ENCODE measurements around the gene NPTX2.

The NPTX2 gene

DNA sequence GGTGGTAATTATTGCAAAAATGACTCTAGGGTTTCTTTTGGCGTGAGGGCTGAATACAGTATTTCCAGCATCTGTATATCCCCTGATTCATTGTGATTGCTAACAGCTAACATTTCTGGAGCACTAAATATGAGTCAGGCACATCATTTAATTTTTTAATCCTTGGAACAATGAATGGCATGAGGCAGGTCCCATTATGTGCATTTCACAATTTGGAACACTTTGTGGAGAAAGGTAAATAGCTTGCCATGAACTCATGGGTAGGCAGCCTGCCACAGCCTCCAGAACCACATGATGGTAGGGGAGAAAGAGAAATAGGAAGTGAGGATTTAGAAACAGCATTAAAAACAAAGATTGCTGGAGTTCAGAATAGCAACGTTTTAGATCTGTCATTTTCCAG is 1.7 kb downstream of the NPTX2 start:
- no peak for DNase-seq (ENCODE audit: low read depth in 2 of 2)

DNA sequence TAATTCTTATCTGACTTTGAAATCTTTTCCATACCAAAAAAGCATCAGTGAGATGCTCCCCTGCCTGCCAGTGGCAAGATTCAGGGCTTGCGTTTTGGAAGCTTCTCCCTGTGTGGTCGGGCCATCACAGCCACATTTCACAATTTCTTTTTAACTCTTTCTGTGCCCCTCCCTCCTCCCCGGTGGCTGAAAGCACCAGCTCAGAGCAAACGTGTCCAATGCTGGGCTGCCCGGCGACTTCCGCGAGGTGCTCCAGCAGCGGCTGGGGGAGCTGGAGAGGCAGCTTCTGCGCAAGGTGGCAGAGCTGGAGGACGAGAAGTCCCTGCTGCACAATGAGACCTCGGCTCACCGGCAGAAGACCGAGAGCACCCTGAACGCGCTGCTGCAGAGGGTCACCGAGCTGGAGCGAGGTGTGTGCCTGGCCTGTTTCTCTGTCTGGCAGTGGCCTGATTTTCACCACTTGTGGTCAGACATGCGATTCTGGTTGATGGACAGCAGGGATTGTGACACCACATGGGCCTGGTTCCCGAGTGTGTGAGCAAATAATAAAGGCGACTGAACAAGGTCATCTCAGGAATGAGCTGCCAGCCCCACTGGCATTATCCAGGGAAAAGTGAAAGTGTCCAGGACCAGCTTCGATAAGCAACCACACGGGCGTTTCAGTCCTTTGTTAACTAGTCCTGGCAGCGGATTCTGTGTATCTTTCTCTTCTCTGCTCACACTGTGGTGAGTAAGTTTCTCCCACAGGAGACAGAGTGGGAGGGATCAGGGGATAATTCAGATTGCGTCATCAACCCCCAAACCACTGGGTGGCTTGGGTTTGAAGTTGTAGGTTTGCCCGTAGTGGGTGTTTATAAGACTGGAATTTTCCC is 2.6 kb downstream of the NPTX2 start:
- no peak for DNase-seq (ENCODE audit: low read depth in 2 of 2)

DNA sequence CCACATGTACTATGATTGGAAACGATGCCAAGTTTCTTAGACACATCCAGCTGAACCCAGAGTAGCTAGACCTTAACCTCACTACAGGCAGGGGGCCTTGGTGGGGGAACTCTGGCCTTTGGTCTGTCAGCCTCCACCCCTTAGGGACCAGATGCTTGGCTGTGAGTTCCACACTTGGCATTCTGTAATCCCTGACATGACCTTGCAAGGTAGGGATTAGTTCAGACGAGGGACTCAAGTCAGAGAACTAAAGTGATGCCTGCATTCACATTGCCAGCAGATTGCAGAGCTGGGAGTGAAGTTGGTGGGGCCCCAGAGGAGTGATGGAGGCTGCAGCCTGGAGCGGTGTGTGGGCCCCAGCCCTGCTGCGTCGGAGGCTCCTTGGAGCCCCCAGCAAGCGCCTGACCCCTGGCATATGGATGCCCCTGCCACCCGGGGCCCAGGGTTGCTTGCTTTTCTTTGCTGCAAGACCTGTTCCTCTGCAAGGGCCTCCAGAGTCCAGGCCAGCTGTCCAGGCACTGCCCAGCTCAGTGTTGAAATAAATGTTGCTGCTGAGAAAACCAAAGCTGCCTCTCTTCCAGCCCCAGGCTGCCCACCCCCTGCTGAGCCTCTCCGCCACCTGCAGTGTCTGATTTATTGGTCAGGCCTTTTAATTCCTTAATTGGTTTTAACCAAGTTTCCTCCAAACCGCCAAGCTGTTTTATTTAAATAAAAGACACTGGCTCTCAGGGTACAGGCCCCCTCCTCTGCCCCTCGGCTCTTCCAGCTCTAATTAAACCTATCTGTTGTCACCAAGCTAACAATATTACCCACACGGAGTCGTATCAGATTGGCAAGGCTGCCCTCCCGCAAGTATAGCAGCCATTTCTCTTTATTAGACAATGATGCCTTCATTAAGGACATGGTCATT is 4.7 kb downstream of the NPTX2 start:
- DNase-seq (ENCODE audit: low read depth in 2 of 2): no peak

DNA sequence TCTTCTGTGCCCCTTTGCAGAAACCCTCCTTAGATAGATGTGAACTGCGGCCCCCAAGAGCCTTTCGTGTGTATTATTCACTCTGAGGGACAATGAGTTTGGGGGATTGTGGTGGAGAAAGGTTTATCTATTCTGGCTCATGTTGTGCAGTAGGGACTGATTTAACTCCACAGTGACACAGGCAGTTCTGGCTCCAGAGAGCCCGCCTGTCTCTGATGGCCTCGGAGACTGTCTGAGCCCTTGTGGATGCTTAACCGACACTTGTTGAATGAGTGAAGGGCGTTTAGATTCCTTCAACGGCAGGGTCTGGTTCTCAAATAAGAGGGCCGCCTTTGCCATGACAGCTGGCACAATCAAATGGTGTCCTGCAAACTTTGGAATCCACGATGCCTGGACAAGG is 5.8 kb downstream of the NPTX2 start:
- no peak for DNase-seq (ENCODE audit: low read depth in 2 of 2)

DNA sequence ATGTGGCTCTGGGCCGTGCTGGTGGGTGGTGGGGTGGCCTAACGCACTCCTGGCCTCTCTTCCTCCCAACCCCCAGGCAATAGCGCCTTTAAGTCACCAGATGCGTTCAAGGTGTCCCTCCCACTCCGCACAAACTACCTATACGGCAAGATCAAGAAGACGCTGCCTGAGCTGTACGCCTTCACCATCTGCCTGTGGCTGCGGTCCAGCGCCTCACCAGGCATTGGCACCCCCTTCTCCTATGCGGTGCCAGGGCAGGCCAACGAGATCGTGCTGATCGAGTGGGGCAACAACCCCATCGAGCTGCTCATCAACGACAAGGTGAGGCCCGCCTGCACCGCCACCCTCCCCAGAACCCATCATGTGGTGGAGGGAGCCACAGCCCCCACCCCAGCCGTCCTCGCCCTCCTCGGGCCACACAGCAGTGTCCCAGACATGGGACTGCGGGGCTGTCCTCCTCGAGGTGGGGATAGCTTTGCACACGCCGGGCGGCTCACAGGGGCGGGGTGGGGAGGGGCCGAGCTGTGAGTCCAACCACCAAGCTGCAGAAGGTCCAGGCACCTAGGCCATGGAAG is 7.8 kb downstream of the NPTX2 start:
- DNase-seq (ENCODE audit: low read depth in 2 of 2): no peak

DNA sequence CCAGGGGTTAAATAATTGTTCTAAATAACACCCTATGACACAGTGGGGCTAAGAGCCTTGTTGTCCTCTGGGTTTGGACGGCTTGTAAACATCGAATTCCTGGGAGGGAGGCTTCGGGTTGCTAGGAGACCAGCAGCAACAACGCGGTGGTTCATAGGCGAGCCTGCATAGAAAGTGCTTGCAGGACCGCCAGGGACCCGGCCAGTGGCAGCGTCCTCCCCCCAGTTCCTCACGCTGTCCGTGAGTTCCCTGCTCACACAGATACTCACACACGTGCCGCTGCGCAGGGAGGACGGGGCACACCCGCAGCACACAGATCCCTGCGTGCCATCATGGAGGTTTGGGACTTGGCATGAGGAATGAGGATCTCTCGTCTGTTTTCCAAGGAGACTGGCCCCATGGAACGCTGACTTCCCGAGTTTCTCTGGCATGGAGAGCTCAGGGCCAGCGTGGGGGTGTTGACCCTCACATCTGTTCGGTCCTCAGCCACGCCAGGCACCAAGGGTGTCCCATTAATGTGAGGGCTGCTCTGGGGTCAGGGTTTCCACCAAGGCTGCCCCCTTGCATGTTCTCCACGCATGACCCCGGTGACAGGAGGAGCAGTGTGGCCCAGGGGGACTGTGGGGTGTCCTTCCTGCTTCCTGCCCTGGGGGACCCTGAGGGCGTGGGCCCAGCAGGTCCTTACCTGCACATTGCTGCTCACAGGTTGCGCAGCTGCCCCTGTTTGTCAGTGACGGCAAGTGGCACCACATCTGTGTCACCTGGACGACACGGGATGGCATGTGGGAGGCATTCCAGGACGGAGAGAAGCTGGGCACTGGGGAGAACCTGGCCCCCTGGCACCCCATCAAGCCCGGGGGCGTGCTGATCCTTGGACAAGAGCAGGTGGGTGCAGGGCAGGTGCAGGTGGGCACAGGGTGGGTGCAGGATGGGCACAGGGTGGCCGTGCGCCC is 9.7 kb downstream of the NPTX2 start:
- DNase-seq (ENCODE audit: low read depth in 2 of 2): no peak

DNA sequence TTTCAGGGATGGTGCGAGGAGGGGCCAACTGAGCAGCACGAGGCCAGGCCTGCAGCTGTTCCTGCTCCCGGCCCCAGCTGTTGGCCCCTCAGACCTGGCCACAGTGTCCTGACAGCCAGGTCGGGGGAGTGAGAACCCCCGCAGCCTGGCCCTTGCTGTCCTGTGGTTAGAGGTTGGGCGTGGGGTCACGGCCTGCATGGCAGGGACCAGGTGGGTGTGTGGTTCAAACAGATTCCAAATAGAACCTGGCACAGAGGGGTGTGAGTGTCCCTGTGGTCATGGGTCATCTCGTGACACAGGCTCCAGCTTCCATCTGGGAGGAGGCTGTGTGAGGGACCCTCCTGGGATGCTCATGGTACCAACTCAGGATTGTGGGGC is 10.3 kb downstream of the NPTX2 start:
- DNase-seq (ENCODE audit: low read depth in 2 of 2): no peak

DNA sequence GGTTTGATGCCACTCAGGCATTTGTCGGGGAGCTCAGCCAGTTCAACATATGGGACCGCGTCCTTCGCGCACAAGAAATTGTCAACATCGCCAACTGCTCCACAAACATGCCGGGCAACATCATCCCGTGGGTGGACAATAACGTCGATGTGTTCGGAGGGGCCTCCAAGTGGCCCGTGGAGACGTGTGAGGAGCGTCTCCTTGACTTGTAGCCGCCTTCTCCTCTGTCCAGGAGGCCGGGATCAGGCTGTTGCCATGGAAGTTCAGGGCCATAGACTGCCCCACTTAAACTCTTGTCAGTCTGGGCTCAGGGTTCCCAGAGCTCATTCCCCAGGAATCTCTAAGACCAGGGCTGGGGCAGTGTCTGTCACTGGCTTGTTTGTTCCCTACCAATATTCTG is 11.3 kb downstream of the NPTX2 start:
- DNase-seq (ENCODE audit: low read depth in 2 of 2): no peak

DNA sequence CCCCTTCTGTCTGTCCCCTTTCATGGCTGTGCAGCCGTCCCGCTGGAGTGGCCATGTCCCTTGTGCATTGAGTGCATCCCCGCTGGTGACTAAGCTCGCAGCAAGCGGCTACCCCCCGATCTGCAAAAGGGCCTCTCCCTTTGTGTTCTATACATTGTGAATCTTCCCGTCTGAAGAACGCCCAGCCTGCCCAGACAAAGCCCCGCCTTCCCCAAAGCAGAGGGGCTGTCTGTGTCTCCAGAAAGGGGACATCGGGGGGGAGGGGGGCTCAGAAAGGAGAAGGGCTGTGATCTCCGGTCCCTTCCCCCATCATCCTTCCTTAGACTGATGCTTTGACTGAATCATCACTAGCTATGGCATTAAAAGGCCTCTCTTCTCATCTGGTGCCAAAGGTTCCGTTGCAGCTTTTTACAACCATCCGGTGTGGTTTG is 11.9 kb downstream of the NPTX2 start:
- no peak for DNase-seq (ENCODE audit: low read depth in 2 of 2)

DNA sequence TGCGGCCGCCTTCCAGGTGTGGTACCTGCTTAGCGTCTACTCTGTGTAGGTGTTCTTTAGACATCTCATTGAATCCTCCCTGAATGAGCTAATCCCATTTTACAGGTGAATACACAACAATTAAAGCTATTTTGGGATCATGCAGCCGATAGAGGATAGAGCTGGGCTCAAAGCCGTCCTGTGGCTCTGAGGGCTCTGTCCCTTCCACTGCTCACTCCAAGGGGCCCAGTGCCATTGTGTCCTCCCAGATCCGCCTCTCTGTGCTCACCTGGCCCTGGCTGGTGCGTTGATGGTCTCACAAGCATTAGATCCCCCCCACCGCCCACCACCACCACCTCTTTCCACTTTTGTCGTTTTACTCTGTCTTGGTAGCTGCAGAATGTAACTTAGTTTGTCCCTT is 13.1 kb downstream of the NPTX2 start:
- no peak for DNase-seq (ENCODE audit: low read depth in 2 of 2)

DNA sequence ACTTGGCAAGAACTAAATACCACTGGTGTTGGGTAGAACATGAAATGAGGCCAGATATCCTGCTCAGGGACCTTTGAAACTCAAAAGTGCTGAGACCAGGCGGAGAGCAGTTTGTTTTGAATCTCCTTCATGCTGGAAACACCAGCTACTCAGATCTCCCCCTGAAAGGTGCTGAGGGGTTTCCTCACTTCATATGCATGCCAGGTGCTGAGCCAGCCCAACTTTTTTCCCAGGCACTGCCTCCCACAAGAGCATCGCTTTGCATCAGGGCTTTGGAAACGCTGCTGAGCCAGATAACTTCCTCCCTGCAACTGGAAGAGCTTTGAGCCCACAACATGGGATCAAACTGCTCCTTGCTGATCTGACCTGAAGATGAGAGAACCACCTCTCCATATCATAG is 13.7 kb downstream of the NPTX2 start:
- no peak for DNase-seq (ENCODE audit: low read depth in 2 of 2)

DNA sequence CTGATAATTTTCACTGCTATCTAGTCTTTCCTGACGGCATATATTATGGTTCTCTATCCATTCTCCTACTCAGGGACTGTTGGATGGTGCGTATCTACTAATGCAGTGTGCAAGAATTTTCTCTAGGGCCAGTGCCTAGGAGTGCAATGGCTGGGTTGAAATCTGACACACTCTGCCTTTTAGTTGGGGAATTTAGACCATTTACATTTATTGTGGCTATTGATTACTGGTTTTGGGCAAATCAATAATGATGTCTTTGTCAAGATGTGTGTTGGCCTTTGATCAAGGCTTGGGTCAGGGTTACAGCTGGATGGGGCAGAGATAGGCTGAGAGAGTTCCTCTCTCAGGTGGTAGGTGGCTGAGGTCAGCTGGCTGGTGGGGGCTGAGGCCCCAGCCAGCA is 21.8 kb downstream of the NPTX2 start:
- no peak for DNase-seq (ENCODE audit: low read depth in 2 of 2)

DNA sequence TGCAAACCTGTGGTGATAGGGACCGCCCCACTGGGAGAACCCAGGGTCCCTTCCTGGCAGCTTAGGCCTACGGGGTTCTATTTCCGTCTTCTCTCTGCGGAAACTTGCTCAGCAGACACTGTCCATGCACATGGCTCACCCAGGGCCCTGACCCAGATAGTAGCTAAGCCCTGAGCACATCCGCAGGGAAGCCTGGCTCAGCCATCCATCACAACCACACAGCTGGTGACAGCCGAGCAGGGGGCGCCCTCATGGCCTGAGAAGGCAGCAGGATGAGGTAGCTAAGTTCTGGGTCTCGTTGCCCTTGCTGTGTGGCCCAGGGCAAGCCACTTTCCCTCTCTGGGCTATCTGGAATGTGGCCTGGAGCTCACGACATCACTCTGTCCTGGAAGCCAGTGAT is 23.3 kb downstream of the NPTX2 start:
- no peak for DNase-seq (ENCODE audit: low read depth in 2 of 2)

DNA sequence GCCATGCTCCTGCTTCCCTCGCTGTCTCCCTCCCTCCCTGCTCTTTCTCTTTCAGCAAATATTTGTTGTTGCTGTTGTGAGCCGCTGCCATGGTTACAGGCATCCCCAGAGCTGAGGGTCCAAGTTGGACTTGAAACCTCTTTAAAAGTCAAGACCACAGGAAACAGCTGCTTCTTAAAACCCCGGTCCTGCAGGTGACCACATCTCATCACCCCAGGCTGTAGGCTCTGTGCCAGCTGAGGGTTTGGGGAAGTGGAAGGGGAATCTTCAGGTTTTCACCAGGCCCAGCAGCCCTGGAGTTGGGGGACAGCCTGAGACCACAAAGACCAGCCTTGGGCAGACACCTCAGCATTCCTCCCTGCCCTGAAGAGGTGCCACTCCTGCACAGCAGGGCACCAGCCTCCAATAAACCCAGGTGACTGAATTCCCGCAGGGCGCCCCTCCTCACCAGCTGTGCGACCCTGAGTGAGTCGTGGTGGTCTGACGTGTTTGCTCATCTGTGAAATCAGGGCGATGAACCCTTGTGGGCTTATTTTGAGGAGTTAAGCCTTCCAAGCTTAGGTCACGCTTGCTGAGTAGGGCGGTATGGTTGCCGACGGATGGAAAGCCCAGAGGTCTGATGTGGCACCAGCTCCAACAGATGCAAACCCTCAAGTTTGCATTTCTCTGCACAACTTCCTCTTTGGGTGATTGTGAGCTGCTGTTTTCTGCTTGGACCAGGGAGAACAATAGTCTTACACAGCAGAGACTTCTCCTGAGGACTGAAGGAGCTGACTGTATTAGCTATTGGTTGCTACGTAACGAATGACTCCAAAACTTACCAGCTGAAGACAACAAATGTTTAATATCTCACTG is 24.8 kb downstream of the NPTX2 start:
- DNase-seq (ENCODE audit: low read depth in 2 of 2): no peak

DNA sequence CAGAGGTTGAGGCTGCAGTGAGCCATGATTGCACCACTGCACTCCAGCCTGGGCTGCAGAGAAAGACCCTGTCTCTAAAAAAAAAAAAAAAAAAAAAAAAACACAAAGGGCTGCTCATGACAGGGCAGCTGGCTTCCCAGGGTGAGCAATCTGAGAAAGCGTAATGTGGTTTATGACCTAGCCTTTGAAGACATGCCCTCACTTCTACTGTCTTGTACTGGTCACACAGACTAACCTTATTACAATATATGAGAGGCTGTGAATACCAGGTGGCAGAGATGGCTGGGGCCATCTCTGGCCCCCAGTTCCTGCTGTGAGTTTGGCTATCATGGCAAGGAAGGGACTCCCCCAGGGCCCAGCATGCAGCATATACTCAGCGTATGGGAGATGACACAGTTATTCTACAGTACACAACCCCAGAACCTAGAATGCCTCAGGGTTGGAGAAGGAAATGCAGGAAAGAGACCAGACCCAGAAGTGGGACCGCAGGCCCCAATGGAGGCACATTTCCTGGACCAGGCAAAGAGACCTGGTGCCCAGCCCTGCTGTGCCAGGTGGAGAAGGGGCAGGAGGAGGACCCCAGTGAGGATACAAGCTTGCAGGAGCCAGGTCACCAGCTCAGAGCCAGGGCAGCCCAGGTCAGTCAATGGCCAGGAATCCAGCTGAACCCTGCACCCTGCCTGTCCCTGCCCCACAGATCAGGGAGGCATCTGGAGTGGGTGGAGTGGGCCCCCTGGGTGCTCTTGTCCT is 26.3 kb downstream of the NPTX2 start:
- DNase-seq (ENCODE audit: low read depth in 2 of 2): no peak

DNA sequence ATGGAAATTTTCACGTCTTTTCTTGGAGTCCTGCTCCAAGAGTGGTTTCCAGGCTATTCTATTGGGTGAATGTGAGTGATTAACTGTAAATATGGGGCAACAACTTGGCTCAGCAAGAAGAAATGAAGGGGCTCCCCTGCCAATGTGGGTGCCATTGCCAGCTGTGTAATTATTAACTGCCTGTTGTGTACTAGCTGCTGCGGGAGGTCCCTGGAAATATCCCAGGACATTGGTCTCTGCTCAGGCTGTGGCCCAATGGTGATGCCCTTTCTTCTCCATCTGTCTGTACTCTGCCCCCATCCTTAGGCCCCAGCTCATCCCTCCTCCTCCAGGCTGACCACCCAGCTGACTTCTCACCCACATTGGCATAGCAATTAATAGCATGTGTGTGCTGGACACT is 29.4 kb downstream of the NPTX2 start:
- DNase-seq (ENCODE audit: low read depth in 2 of 2): no peak

DNA sequence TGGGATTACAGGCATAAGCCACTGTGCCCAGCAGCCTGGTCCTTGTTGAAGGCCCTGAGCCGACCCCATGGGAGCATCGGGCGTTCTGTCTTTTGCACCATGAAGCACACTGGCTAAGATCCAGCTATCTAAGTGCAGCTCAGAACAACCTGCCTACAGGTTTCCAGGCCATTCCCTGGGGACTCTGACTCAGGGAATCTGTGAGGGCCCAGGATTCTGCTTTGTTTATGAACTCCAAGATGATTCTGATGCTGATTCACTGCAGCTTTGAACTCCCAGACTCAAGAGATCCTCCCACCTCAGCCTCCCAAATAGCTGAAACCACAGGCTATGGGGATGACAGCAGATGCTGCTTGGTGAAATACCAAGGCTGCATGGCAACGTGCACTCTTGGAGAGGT is 30.2 kb downstream of the NPTX2 start:
- no peak for DNase-seq (ENCODE audit: low read depth in 2 of 2)

DNA sequence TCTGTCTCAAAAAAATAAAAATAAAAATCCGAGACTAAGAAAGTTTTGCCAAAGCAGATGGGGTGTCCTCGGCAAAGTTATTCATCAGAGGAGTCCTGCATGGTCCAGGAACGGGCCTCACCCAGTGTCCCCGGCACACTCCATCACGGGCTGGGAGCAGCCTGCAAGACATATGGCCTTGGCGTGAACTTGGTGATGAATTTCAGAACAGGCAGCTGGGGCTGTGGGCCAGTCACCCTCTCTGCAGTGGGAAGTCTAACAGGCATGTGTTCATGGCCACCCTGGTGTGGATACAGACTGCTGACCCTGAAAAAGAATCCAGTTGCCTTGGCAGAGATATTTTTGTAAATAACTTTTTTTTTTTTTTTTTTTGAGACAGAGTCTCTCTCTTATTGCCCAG is 34.7 kb downstream of the NPTX2 start:
- no peak for DNase-seq (ENCODE audit: low read depth in 2 of 2)

DNA sequence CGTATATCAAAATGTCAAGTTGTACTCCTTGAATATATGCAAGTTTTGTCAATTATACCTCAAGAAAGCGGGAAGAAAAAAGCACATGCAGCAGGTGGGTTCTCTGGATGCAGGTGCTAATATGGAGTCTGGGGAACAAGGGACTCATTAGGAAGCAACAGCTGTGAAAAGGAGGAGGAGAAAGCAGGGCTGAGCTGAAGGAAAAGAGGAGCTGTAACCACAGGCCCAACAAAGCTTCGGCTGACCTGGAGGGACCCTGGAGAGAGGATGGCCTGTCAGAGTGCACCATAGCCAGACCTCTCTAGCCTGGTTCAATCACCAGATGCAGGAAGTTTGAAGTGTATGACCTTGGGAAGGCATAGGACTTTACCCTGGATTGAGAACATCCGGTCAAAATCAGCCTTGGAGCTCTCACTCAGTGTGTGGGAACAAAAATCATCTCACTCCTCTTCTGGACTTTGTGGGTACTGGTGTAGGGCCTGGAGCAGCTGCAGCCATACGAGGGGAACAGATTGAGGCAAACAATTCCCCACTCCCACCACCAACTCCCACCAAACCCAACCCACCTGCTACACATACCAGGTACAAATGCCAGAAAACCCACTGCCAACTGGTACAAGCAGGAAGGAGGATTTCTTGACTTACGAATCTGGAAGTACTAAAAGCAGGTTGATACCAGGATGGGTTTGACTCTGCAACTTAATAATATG is 36.7 kb downstream of the NPTX2 start:
- DNase-seq (ENCODE audit: low read depth in 2 of 2): no peak
